ENCODE data around the gene MYBPC2.
A peak's percentile ranks its signal among the peaks of the same experiment; 100 is the strongest.
"Not testable (repeated sequence)": the region's sequence is repeated elsewhere in the genome, so short reads cannot be mapped to it uniquely, and the experiment has no call there.

MYBPC2 gene

DNA sequence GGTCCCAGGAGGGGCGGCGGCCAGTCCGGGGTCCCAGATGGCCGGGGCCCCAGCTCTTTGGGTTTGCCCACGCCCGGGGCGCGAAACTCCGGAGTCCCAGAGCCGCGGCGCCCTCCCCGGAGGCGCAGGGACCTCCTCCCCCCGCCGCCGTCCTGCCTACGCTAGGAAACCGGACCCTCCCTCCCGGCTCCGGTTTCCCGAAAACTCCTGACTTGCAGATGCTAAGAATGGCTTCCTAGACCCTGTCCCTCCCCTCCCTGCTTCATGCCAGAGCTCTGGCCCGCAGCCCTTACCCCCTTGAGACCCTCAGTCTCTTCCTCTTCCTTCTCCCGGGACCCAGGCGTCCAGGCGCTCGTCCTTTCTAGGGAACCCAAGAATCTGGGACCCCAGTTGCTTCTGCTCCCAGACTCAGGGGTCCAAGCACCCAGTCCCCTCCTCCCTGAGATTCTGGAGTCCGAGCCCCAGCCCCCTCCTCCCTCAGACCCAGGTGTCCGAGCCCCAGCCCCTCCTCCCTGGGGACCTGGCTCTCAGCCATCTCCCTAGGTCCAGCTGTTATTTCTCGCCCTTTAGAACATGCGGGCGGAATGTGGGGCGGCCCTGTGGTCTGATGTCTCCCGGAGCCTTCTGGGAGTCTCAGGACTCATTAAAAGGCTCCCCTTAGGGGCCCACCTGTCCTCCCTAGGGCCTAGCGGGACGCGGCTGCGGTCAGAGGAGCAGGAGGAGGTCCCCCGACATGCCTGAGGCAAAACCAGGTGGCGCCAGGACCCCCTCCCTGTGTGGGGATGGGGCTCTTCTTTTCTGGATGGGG, at the start of gene MYBPC2:
MYBPC2 (plus strand) TSS at position 672 of the 808 bp plus-strand sequence; CDS start at position 734, 62 bp downstream.
- DNase-seq: peak in 1 of 56 donors; percentile 40

DNA sequence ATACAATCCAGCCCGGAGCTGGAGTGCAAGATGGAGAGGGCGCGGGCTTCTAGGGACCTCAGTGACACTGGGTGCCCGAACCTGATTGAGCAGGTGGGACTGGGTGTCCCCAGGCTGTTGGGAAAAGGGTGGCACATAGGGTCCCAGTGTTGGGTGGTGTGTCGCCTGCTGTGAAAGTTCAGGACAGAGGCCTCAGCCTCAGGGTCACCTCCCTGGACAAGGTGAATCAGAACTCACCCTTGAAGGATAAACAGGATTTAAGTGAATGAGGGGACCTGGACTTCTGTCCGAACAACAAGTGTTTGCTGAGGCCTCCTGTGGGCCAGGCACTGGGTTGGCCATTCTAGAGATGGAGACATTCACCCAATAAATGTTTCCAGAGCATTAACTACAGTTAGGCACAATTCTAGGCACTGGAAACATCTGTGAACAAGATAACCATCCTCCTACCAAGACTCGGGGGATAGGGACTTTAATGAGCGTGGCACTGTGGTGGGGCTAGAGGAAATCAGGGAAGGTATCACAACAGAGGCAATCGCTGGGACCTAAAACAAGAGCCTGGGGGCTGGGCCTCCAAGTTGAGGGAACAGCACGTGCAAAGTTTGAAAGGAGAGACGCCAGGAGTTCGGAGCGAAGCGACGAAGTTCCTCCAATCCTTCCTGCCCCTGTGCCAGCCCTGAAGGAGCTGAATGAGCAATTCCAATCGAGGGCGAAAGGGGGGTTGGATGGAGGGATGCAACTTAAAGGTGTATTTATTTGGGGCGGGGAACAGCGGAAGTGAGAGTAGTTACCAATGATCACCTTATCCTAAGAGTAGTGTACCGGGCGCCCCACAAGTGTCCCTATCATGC, 49.5 kb upstream of the MYBPC2 start:
- peak in 1 of 56 donors; percentile 52 for DNase-seq

GRCh38 chr19:50383852-50384684, 48.6 kb upstream of the MYBPC2 start, which contains the start of gene POLD1:
Gene POLD1 (plus strand): TSS chr19:50384347. CDS start chr19:50398852, 14,505 bp downstream.
- peak; percentile 47 to 96 (median 88) for DNase-seq

GRCh38 chr19:50384685-50385535, 47.8 kb upstream of the MYBPC2 start:
- no peak for DNase-seq

DNA sequence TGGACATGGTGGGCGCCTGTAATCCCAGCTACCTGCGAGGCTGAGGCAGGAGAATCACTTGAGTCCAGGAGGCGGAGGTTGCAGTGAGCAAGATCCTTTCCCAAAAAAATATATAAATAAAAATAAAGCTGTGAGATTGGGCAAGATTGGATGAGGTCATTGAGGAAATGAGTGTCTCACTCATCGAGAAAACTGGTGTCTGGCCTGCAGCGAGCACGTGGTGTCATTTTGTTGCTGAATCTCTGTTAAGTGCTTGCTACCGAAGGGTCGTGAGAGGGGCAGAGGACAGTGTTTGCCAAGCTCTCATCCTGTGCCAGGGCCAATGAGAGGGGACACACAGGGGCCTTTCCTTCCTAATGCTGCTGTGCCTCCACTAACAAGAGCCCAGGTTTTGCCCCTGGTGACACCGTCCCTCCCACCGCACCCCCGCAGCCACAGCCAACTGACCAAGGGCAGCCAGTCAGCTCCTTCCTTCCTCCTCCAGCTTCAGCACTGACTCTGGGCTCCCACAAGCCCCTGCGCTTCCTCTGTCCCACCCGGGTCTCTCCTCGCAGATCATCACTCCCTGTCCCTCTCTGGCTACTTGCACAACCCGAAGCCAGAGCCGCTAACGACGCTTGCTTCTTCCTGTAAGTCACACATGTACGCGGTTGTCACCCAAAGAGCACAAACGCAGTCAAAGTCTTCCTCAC, 45.4 kb upstream of the MYBPC2 start:
- peak in 12 of 56 donors; percentile 4 to 27 (median 13) for DNase-seq

GRCh38 chr19:50387868-50388245, 44.8 kb upstream of the MYBPC2 start:
- peak in 1 of 56 donors; percentile 5 for DNase-seq

- DNase-seq: not testable (repeated sequence)
Measured at GRCh38 chr19:50390295-50390694, 42.4 kb upstream of the MYBPC2 start.

GRCh38 chr19:50390952-50391351, 41.7 kb upstream of the MYBPC2 start:
- not testable (repeated sequence) for DNase-seq

- DNase-seq: no peak
Measured at GRCh38 chr19:50392759-50393158, 39.9 kb upstream of the MYBPC2 start.

DNA sequence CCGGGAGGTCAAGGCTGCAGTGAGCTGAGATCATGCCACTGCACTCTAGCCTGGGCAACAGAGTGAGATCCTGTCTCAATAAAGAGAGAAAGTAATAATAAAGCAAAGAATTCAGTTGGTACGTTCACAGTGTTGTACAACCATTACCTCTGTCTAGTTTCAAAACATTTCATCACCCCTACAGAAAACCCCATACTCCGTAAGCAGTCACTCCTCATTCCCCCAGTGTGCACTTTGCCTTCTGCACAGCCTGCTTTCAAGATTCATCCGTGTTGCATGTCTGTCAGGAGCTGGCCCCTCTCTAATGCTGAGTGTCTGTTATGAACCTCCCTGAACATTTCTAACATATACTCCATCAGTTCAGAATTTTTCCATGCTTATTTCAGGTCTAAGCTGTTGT, 39.1 kb upstream of the MYBPC2 start:
- no peak for DNase-seq

- DNase-seq: no peak
Measured at GRCh38 chr19:50394017-50394416, 38.7 kb upstream of the MYBPC2 start.

- no peak for DNase-seq
Measured at GRCh38 chr19:50398675-50399367, 33.9 kb upstream of the MYBPC2 start.

- DNase-seq: no peak
Measured at GRCh38 chr19:50399368-50399745, 33.3 kb upstream of the MYBPC2 start.

GRCh38 chr19:50401605-50402450, 30.9 kb upstream of the MYBPC2 start:
- no peak for DNase-seq

DNA sequence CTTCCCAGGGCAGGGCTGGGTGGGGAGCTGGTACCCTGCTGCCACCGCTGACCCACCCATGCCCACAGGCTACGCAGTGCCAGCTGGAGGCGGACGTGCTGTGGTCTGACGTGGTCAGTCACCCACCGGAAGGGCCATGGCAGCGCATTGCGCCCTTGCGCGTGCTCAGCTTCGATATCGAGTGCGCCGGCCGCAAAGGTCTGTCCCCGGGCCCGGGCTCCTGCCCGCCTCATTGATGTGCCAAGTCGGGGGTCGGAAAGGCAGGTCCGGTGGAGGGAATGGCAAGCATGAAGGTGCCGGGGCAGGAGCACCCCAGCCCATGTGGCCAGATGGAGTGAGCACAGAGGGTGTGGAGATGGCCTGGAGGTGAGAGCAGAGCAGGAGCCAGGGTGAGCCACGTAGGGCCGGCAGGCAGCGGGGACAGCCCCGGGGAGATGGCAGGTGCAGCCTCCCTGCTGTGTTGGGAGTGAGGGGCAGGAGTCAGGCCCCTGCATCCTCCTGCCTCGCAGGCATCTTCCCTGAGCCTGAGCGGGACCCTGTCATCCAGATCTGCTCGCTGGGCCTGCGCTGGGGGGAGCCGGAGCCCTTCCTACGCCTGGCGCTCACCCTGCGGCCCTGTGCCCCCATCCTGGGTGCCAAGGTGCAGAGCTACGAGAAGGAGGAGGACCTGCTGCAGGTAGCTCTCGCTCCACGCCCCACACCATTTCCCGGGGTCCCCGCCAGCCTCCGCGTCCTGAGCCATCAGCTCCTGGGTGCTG, 30.0 kb upstream of the MYBPC2 start:
- DNase-seq: no peak

DNA sequence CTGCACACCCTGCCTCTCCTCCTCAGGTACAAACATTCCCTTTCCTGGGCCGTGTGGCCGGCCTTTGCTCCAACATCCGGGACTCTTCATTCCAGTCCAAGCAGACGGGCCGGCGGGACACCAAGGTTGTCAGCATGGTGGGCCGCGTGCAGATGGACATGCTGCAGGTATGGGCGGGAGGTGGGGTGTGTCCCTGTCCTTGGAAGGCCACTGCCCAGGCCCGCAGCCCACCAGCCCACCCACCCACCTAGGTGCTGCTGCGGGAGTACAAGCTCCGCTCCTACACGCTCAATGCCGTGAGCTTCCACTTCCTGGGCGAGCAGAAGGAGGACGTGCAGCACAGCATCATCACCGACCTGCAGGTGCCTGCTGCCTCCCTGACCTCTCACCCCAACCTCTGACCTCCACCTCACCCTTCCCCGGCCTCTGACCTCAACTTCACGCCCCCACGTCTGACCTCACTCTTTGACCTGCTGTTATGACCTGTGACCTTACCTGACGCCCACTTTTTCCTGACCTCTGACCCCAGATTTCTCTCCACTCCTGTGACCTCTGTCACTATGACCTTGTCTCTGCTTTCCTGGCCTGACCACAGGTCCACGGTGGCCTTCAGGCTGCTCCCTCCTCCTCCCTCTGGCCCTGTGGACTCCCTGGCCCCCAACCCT, 26.4 kb upstream of the MYBPC2 start:
- DNase-seq: no peak

DNA sequence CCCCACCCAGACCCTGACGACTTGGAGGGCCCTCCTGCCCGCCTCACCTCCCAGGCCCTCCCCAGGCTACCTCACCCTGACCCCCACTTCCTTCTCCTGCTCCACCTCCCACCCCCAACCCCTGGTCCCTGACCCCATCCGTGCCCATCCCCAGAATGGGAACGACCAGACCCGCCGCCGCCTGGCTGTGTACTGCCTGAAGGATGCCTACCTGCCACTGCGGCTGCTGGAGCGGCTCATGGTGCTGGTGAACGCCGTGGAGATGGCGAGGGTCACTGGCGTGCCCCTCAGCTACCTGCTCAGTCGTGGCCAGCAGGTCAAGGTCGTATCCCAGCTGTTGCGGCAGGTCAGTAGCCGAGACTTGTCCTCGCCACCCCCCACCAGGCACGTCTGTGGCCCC, 25.9 kb upstream of the MYBPC2 start:
- no peak for DNase-seq
